CD4-positive, alpha-beta T cell treated with Interleukin-10 for 1 hour (primary cell): ENCODE data around the gene C16orf96.
A peak's percentile ranks its signal among the peaks of the same experiment; 100 is the strongest.

Source experiments
- DNase-seq: peaks from one replicate; pipeline ENCODE4 v3.0.0-alpha.2; 2020

Gene C16orf96

DNA sequence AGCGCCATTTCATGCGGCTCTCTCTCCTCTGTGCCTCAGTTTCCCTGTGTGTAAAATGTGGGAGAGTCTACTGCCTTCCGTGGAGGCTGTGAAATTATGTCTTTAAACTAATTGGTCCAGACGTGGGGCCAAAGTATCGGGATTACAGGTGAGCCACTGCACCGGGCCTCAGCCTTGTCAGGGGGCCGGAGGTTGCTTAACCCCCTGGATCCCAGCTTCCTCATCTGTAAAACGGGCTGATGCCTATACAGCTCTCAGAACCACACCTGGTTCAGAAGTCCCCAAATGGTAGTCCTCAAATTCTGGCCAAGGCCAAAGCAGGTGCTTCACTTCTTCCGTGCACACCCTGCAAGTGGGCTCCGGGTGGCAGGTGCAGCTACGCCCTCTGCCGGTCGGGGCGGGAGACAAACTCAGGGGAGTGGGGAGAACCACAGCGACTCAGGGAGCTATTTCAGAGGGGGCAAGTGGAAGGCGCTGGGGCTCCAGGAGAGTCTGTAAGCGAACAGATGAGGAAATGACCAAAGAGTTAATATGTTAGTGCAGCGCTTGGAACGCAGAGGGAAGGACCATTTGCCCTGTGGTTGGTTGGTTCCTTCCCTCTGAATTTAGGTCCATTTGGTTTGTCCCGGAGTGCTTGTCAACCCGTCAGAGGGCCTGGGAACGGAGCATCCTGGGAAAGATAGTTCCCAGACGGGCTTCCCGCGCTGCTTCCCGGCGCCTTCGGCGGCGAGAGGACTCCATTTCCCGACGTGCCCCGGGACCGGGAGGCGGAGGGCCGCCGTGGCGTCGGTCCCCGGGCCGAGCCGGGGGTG lies 68.1 kb downstream of the C16orf96 start, which contains the start of gene MGRN1:
Gene MGRN1 (plus strand): TSS at position 812 of the 812 bp plus-strand sequence. CDS start 135 bp downstream, outside the sequence.
- DNase-seq, result peak; percentile 96

DNA sequence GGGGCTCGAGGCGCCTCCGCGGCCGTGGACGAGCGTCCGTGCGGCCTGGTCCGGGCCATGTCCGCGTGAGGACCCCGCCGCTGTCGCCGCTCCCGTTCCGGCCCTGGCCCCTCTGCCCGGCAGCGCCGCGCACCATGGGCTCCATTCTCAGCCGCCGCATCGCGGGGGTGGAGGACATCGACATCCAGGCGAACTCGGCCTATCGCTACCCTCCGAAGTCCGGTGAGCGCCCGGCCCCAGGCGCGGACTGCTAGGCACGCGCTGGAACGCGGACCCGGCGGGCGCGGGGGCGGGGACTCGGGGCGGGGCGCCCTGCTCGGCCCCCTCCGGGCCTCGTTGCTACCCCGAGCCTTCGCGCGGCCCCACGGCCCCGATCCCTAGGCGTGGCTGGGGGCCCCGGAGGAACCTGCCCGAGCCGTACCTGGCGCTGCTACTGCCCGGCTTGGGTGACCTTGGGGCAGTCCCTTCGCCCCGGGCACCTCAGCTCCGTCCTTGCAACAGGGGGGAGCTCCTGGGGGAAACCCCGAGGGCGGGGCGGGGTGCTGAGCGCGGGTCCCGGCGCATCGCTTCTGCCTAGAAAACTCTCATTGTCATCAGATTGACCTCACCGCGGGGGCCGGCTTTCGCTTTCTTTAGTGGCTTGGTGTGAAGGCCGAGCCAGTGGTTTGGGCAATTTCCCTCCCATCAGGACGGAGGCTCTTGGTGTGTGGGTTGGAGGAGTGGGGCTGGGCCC lies 68.9 kb downstream of the C16orf96 start:
- DNase-seq, result peak; percentile 79

DNA sequence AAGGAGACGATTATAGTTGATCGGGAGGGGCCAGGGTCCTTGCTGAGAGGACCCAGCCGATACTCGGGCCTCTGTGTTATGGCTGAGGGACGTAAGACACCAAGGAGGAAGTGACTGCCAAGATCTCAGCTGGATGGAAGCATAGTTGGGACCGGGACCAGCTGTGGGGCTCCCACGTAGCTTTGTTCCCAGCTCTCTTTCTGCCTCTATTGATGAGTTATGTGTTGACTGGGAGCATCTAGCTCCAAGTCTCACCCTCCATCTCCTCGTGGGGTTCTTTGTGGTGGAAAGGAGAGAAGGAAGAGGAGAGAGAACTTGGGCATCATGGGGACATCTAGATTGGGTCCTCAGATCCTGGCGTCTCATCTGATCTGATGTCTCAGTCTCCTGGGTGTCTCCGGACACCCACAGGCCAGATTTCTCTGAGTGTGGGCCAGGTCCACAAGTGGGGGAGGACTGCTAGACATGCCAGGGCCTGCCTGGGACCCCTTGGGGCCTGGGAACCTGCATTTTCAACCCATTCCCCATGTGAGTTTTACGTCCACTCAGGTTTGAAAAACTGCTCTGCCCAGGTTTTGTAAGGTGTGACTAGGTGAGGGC lies 69.5 kb downstream of the C16orf96 start:
- no peak for DNase-seq

DNA sequence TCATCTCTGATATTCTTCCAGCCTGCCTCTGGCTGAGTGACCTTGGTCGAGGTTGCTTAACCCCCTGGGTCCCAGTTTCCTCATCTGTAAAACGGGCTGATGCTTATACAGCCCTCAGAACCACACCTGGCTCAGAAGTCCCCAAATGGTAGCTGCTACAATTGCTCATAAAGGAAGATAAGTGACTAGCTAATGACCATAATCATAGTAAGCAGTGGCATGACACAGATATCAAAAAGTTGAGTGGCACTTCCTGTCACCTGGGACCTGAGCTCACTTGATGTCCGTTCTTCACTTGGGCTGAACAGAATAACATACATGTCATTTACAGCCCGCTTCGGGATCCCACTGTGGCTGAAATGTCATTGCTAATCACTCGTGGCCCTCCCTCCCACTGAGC lies 70.3 kb downstream of the C16orf96 start:
- no peak for DNase-seq

DNA sequence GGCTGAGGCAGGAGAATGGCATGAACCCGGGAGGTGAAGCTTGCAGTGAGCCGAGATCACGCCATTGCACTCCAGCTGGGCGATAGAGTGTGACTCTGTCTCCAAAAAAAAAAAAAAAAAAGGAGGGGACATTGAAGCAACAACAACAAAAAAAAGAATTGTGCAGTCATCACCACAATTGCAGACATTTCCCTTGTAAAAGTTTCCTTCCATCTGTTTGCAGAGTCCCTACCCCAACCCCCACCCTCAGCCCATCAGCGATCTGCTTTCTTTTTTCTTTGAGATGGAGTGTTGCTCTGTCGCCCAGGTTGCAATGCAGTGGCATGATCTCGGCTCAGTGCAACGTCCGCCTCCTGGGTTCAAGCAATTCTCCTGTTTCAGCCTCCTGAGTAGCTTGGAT lies 72.1 kb downstream of the C16orf96 start:
- DNase-seq, result no peak

DNA sequence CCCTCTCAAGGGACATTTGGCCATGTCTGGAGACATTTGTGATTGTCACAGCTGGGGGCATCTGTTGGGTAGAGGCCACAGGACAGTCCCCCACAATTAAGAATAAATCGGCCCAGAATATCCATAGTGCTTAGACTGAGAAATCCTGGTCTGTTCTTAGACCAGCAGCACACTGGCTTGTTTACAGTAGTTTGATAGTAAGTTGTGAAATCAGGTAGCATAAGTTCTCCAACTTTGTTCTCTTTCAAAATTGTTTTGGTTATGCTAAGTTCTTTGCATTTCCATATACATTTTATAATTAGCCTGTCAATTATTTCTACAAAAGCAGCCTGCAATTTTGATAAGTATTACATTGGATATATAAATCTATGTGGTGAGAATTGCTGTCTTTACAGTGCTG lies 75.3 kb downstream of the C16orf96 start:
- DNase-seq, result no peak

GRCh38 chr16:4633910-4634635 lies 77.9 kb downstream of the C16orf96 start:
- no peak for DNase-seq

DNA sequence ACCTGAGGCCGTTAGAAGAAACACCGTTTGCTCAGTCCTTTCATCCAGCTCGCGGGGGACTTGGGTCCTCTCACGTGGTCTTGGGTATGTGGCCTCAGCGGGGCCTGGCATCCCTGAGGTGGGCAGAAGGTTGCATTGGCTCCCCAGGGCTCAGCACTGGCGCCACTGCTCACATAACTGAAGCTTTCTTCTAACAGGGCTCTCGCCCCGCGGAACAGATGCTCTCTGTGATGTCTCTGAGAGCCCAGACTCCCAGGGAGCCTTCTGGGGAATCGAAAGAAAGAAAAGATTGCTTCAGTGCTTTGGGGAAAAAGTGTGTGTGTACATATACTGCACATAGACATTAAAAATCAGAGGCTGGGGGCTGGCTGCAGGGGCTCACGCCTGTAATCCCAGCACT lies 78.6 kb downstream of the C16orf96 start:
- no peak for DNase-seq

DNA sequence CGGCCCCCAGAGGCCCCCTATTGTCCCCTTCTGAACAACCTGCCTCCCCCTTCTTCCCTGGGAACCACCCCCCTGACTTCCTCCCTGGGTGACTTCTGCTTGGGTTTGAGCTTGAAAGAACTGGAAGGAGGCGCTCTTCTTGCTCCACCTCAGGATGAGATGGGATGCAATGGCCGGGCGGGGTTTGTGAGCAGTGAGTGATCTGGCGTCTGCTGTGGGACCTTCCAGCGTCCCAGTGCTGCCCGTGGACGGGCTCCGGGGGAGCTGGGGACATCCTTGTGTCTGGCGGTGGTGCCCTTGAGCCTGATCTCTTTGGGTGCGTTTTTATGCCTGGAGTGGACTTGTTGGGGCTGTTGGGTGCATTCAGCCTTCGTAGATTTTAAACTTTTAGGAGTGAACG lies 80.1 kb downstream of the C16orf96 start:
- no peak for DNase-seq

DNA sequence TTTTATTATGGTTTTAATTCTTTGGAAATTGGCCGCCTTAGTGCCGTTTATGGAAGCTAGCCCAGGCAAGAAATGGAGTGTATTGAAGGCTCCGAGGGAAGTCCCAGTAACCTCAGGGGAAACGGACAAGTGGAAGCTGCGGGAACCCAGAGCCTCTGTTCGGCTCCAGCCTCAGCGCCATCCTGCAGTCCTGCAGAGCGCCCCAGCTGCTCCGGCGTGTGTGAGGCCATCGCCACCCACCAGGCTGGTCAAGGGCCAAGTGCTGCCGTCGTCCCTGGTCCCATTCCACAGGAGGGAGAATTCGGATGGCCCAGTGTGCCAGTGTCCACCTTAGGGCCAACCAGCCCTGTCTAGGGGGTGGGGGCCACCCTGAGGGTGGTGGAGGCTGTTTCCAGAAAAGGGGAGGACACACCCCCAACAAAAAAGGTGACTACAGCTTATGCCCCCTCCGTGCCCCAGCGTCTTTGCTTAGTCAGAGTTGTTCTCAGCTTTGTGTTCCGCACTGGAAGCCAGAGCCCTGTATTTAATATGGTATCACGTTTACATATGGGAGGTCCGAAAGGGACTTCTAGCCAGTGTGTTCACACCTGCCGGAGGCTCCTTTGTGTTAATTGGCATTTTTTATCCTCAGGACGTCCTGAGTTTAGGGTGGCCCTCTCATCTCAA lies 81.5 kb downstream of the C16orf96 start:
- DNase-seq, result no peak

DNA sequence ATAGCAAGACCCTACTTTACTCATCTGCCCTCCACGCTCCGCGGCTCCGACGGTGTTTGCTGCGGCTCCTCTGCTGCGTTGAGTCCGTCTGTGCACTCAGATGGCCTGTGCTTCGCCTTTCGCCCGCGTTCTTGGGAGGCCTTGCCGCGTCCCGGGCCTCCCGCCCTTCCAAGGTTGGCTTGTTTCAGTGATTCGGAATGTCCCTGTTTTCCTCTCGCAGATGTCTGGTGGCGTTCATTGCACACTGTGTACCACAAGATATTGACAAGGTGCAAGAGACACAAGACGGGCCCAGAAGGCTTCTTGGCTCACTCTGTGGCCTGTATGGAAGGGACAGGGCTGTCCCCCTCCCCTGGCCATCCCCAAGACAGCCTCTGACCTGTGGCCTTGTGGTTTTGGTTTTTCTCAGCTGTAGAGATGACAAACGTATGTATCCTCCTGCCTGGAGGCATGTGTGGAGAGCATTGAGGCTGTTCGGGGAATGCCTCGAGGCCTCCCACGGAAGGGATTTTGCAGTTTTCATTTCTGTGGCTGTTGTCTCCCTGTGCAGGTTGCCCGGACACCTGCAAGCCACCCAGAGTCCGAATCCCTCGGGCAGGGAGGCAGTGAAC lies 83.9 kb downstream of the C16orf96 start:
- DNase-seq, result no peak

DNA sequence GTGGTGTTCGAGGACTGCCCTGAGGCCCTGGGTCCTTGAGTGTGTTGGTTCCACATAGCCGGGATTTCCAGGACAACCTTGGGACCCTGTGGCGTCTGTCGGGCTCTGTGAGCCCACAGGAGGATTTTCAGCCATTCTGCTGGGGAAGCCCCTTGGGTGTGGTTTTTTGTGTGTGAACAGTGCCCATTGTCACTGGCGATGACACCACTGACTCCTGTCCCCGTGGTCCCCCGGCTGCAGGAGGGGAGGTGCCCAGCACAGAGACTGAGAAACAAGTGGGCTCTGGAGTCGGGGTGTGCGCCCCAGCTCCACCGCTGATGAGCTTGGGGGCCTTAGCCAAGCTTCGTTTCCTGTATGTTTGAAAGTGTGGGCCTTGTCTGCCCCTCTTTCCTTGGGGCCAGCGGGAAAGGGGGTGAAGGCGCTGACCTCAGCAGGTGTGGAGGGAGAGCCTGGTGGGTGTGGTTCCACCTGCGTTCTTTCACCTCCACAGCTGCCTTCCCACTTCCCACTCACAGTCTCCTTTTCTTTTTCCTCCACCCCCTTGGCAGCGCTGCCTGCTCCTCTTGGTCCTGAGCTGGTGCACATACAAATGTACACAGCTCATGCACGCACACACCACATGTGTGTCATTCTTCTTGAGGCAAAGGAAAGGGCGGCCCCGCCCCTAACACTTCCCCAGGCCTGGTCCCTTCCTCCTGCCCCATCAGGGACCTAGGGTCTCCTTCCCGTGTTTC lies 84.6 kb downstream of the C16orf96 start:
- DNase-seq, result no peak

GRCh38 chr16:4641306-4641687 lies 85.2 kb downstream of the C16orf96 start:
- no peak for DNase-seq

GRCh38 chr16:4641895-4642294 lies 85.8 kb downstream of the C16orf96 start:
- DNase-seq, result no peak

GRCh38 chr16:4646773-4647643 lies 90.9 kb downstream of the C16orf96 start:
- DNase-seq, result no peak

- no peak for DNase-seq
Measured at GRCh38 chr16:4647644-4647980, 91.5 kb downstream of the C16orf96 start.

DNA sequence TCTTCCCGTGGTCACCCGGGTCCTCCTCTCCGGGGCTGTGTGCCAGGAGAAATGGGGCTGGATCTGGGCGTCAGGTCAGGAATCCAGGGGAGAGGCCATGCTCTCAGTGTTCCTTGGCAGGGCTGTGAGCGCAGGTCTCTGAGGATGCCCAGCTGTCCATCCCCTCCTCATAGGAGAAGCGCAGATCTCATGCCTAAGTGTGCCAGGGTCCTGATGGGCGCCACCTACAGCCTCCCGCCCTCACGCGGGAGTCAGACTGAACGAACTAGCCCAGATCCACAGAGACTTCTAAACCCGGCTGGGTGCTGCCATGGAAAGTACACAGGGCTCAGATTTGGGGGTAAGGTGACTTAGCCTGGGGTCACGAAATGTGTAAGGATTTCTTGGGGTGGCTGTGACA lies 92.8 kb downstream of the C16orf96 start:
- DNase-seq, result no peak

DNA sequence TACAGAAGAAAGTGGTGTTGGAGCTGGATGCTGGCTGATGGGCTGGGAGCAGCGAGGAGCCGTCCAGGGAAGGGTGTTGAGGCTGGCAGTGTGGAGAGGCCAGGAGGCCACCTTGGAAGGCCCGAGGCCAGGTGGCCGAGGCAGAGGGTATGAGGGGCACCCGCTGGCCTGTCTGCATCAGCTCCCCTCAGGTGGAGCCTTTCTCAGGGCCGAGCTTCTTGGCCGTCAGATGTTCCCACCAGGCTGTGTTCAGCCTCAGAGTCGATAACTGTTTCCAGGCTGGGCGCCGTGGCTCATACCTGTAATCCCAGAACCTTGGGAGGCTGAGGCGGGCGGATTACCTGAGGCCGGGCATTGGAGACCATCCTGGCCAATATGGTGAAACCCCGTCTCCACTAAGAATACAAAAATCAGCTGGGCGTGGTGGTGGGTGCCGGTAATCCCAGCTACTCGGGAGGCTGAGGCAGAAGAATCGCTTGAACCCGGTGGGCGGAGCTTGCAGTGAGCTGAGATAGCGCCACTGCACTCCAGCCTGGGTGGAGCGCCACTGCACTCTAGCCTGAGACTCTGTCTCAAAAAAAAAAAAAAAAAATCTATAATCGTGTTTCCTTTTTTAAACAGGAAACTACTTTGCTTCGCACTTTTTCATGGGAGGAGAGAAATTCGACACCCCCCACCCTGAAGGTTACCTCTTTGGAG lies 93.8 kb downstream of the C16orf96 start:
- peak; percentile 23 for DNase-seq
